Measurements from ENCODE around the gene CLIP1. TPM values are rescaled to one million over a fixed set of nuclear protein-coding genes. Genes with fewer than 3 reads are reported as not detected.

Gene CLIP1
- total RNA-seq, 1 experiment from 2014 or later: 42.9 TPM

DNA sequence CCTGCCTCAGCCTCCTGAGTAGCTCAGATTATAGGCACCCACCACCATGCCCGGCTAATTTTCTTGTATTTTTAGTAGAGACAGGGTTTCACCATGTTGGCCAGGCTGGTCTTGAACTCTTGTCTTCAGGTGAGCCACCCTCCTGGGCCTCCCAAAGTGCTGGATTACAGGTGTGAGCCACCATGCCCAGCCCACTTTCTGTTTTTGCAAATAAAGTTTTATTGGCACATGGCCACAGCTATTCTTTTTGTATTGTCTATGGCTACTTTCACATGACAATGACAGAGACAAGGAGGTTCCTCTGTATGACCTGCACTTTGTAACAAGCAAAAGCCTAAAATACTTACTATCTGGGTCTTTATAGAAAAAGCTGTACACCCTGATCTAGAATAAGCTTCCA, 176.9 kb downstream of the CLIP1 start:
- ATAC-seq (no peak), DNase-seq (ENCODE audit: low read depth, low spot score) (no peak)
- H3K4me2 ChIP-seq (ENCODE audit: low read length): no peak overlapping the region
- no peaks in the 10 kb centered on the region for H3K4me1 ChIP-seq (ENCODE audit: control insufficient read depth in 1 of 2, insufficient read depth in 2 of 2, low read length in 2 of 2)
- no peaks in the 10 kb centered on the region for H3K79me2 ChIP-seq (ENCODE audit: insufficient read depth, low read length)
- H3K9ac ChIP-seq (ENCODE audit: low read length): no peak overlapping the region
- no peaks in the 10 kb centered on the region for H3K9me2 ChIP-seq (ENCODE audit: insufficient read depth)
- no peak overlapping the region for H3K27ac ChIP-seq (ENCODE audit: low read depth, low read length)
- no TSS peak for BruUV-seq (replicated peaks)
- H3K27me3 ChIP-seq (ENCODE audit: insufficient read depth, low read length): no peaks in the 10 kb centered on the region
- TF ChIP-seq ZFX (IDR thresholded peaks at IDR 0.05): no peak
- no peak for TF ChIP-seq SRF (IDR thresholded peaks at IDR 0.05; ENCODE audit: low read depth)
- TF ChIP-seq ZNF274 (IDR thresholded peaks at IDR 0.05; ENCODE audit: low read depth, low read length): no peak
- TF ChIP-seq SP1 (IDR thresholded peaks at IDR 0.05; ENCODE audit: low read depth): no peak
- TF ChIP-seq, protein P1, sequence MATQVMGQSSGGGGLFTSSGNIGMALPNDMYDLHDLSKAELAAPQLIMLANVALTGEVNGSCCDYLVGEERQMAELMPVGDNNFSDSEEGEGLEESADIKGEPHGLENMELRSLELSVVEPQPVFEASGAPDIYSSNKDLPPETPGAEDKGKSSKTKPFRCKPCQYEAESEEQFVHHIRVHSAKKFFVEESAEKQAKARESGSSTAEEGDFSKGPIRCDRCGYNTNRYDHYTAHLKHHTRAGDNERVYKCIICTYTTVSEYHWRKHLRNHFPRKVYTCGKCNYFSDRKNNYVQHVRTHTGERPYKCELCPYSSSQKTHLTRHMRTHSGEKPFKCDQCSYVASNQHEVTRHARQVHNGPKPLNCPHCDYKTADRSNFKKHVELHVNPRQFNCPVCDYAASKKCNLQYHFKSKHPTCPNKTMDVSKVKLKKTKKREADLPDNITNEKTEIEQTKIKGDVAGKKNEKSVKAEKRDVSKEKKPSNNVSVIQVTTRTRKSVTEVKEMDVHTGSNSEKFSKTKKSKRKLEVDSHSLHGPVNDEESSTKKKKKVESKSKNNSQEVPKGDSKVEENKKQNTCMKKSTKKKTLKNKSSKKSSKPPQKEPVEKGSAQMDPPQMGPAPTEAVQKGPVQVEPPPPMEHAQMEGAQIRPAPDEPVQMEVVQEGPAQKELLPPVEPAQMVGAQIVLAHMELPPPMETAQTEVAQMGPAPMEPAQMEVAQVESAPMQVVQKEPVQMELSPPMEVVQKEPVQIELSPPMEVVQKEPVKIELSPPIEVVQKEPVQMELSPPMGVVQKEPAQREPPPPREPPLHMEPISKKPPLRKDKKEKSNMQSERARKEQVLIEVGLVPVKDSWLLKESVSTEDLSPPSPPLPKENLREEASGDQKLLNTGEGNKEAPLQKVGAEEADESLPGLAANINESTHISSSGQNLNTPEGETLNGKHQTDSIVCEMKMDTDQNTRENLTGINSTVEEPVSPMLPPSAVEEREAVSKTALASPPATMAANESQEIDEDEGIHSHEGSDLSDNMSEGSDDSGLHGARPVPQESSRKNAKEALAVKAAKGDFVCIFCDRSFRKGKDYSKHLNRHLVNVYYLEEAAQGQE (IDR thresholded peaks at IDR 0.05; ENCODE audit: low read depth): no peak
- TF ChIP-seq, protein P2, sequence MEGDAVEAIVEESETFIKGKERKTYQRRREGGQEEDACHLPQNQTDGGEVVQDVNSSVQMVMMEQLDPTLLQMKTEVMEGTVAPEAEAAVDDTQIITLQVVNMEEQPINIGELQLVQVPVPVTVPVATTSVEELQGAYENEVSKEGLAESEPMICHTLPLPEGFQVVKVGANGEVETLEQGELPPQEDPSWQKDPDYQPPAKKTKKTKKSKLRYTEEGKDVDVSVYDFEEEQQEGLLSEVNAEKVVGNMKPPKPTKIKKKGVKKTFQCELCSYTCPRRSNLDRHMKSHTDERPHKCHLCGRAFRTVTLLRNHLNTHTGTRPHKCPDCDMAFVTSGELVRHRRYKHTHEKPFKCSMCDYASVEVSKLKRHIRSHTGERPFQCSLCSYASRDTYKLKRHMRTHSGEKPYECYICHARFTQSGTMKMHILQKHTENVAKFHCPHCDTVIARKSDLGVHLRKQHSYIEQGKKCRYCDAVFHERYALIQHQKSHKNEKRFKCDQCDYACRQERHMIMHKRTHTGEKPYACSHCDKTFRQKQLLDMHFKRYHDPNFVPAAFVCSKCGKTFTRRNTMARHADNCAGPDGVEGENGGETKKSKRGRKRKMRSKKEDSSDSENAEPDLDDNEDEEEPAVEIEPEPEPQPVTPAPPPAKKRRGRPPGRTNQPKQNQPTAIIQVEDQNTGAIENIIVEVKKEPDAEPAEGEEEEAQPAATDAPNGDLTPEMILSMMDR (IDR thresholded peaks at IDR 0.05 in 2 of 3, conservative IDR thresholded peaks at IDR 0.05 in 1 of 3; ENCODE audit: borderline replicate concordance in 1 of 3, insufficient read depth in 1 of 3, low read depth in 2 of 3, low read length in 2 of 3): no peak
- TF ChIP-seq TCF7L2 (IDR thresholded peaks at IDR 0.05; ENCODE audit: borderline replicate concordance, extremely low read depth, insufficient read depth, insufficient read length): no peak
- TF ChIP-seq, protein P3, sequence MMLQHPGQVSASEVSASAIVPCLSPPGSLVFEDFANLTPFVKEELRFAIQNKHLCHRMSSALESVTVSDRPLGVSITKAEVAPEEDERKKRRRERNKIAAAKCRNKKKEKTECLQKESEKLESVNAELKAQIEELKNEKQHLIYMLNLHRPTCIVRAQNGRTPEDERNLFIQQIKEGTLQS (IDR thresholded peaks at IDR 0.05): no peak
- TF ChIP-seq POLR2A (IDR thresholded peaks at IDR 0.05; ENCODE audit: borderline replicate concordance, extremely low read depth, insufficient read depth, insufficient read length): no peak
- H2AFZ ChIP-seq (ENCODE audit: low read depth, low read length, poor library complexity, severe bottlenecking): no peak overlapping the region
- ChIA-PET POLR2A (no interaction called here), CTCF (no interaction called here), RAD21 (ENCODE audit: low non-redundant PET in 1 of 2, low total read pairs in 2 of 2, uncharacterized antibody in 2 of 2, unreplicated experiment in 2 of 2) (no interaction called here)
- H3K4me3 ChIP-seq (replicated peaks in 1 of 2; ENCODE audit: low read depth in 1 of 2, low read length in 2 of 2): no peak overlapping the region
- peaks cover 0 to 2% of the 10 kb centered on the region in 2 experiments; a peak in 2 of 4 replicates for H3K36me3 ChIP-seq (ENCODE audit: control insufficient read depth in 1 of 2, insufficient read depth in 2 of 2, low read length in 2 of 2)
- no peaks in the 10 kb centered on the region for H4K20me1 ChIP-seq (ENCODE audit: insufficient read depth)
- intact Hi-C loops (cut with micrococcal nuclease): no loop called here
- H3K9me3 ChIP-seq (ENCODE audit: control insufficient read depth in 1 of 2, insufficient read depth in 1 of 2, low read depth in 1 of 2, low read length in 2 of 2): no peaks in the 10 kb centered on the region

Data from HCT116 (cell line).